Measurements from ENCODE around the gene GRAMD4.

DNA sequence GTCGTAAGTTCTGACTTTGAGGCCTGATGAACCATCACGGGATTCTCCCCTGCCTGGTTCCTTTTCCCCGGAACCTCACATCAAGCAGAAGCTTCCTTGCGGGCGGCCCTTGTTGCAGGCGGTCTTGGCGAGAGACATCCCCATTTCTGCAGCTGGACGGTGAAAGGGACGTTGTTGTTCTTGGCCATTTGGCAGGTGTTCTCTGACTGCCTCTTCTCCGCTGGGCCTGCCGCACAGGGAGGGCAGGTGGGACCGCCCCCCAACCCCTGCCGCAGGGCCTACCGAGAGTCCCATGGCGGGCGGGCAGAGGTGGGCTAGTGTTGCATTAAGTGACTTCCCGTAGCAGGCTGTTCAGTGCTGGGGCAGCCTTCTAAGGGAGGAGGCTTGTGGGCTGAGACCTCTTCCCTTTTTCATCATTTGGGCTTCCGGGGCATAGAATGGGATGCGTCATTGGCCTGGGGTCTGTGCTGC is 26.9 kb upstream of the GRAMD4 start:
- TF ChIP-seq CTCF (IDR thresholded peaks at IDR 0.05) (no peak), EZH2 (IDR thresholded peaks at IDR 0.05; ENCODE audit: borderline replicate concordance, insufficient read depth, low read depth, low read length, poor library complexity, severe bottlenecking) (no peak)

Measured in B cell (primary cell).